Coronary artery (tissue), 2 donors: ENCODE measurements around the gene YBX2.

Experiments used
- DNase-seq: peaks from one replicate; pipeline ENCODE4 v3.0.0-alpha.2; 2017; ENCODE audit warnings: low spot score
- H3K27ac ChIP-seq, 2 donors: fragments of 200-600 bp; sonication (generic); one replicate each; pipeline ENCODE4 v1.5.1; 2016 to 2019
- H3K4me3 ChIP-seq: fragments of 200-600 bp; sonication (generic); 2 replicates; pipeline ENCODE4 v1.5.1; 2016; ENCODE audit warnings: mild to moderate bottlenecking, moderate library complexity
- TF ChIP-seq, protein P1 (sequence below): fragments of 200-600 bp; sonication (generic); IDR thresholded peaks from one replicate; pipeline ENCODE4 v1.5.1; 2019; ENCODE audit warnings: antibody characterized with exemption

YBX2 gene

DNA sequence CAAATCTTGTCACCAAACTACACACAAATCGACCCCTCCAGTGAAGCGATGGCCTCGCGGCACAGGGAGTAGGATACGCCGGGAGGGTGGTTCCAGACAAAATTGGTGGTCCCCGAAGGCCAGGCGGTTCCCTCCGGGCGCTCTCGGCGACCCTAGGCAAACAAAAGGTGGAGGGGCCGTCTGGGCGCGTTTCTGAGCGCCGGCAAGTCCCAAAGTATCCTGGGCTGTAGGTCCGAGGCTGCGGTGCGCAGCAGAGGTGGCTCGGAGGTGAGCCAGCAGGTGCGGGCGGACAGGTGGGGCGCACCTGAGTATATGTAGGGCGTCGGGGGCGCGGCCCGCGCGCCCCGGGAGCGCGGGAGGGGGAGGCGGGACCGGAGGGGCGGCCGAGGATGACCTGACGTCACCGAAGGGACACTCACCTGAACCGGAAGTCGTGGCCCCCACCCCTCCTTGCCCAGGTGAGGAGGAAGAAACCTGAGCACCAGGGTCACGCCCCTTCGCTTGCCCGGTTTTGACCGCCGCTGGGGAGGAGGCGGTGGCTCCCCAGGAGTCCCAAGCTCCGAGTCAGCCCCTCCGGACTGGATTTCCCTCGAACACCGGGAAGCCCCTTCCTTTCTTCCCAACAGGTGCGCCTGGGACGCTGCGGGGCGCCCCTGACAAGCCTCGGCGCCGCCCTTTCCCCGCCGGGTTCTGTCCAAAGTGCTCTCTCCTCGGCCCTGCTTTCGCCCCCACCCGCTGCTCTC, 32.1 kb downstream of the YBX2 start, which contains the start of gene CLDN7:
Gene CLDN7 (minus strand): TSS at position 287 of the 743 bp plus-strand sequence. CDS start 435 bp downstream, outside the sequence.
- Histone ChIP-seq H3K4me3 (peak within 1 kb of the TSS; percentile 69), H3K27ac (peak within 1 kb of the TSS in 1 of 2 donors; percentile 26)
- no peak for DNase-seq
- TF ChIP-seq, protein P1, sequence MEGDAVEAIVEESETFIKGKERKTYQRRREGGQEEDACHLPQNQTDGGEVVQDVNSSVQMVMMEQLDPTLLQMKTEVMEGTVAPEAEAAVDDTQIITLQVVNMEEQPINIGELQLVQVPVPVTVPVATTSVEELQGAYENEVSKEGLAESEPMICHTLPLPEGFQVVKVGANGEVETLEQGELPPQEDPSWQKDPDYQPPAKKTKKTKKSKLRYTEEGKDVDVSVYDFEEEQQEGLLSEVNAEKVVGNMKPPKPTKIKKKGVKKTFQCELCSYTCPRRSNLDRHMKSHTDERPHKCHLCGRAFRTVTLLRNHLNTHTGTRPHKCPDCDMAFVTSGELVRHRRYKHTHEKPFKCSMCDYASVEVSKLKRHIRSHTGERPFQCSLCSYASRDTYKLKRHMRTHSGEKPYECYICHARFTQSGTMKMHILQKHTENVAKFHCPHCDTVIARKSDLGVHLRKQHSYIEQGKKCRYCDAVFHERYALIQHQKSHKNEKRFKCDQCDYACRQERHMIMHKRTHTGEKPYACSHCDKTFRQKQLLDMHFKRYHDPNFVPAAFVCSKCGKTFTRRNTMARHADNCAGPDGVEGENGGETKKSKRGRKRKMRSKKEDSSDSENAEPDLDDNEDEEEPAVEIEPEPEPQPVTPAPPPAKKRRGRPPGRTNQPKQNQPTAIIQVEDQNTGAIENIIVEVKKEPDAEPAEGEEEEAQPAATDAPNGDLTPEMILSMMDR: no peak

DNA sequence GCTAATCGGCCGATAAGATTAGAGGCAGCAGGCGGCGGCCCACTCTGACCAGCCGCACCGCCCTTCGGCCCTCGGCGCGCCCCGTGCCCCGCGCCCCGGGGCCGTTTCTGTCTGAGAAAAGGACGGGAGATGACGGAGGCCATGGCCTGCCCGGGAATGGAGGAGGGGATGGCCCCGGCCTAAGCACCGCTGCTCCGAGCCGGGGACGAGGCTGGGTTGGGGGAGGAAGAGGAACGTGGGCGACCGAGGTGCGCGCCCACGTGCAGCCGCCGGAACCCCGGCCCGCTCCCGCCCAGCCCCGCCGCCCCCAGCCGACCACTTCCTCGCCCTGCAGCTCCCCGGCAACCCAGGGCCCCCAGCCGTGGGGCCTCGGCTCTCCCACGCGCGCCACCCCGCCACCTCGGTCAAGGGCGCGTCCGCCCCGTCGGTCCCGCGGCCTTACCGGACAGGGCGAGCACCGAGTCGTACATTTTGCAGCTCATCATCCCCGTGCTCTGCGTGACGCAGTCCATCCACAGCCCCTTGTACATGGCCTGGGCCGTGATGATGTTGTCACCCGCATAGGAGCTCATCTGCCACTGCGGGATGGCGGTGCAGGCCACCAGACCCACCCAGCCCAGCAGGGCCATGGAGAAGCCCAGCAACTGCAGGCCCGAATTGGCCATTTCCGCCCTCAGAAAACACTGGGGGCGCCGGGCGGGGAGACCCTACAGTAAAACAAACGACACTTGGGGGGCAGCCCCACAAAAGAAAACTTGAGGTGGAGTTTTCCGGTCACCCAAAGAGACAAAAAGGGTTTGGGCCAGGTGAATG, 32.9 kb downstream of the YBX2 start:
- Histone ChIP-seq H3K4me3 (peak overlapping the region; percentile 69), H3K27ac (no peak overlapping the region)
- TF ChIP-seq, protein P1: no peak
- no peak for DNase-seq

DNA sequence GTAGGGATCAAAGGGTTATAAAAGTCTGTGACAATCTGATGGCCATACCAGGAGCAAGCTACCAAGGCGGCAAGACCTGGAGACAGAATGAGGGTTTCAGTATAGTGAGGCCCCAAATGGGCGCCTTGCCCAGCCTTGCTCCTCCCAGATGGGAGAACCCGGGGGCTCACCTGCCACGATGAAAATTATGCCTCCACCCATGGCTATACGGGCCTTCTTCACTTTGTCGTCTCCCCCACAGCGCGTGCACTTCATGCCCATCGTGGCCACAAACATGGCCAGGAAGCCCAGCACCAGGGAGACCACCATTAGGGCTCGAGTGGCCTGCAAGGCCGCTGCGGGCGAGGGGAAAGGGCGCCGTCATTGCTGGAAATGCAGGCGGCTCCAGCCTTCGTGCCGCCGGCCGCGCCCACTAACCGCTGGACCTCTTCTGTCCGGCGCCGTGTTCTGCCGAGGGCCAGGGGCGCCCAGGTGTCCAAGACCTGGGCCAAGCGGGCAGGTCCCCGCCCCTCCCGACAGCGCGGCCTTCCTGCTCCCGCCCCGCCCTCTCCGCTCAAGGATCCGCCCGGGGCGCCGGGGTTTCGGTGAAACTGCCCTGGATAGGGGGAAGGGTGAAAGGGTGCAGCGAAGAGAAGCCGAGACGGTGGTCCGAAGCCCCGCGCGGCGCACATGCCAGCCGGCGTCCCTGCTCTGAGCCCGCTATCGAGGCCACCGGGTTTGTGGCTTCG, 33.6 kb downstream of the YBX2 start:
- no peak for DNase-seq

DNA sequence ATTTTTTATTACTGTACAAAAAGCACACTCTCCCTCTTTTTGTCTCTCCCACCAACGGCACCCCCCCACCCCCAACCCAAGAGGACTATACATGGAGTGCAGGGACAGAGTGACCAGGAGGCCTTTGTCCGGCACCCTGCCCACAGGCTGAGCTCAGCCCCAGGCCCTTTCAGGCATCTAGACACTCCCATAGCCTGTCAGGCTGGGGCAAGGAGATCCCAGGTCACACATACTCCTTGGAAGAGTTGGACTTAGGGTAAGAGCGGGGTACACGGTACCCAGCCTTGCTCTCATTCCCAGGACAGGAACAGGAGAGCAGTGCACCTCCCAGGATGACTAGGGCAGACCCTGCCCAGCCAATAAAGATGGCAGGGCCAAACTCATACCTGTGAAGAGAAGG, 34.3 kb downstream of the YBX2 start:
- TF ChIP-seq, protein P1: no peak
- DNase-seq: no peak
- Histone ChIP-seq H3K4me3 (no peak overlapping the region), H3K27ac (no peak overlapping the region)

More for the DNA sequence above, 33.6 kb downstream of the YBX2 start:
- Histone ChIP-seq H3K4me3 (peak overlapping the region; percentile 69), H3K27ac (no peak overlapping the region)
- TF ChIP-seq, protein P1: no peak

GRCh38 chr17:7259555-7259889, 34.9 kb downstream of the YBX2 start:
- TF ChIP-seq, protein P1: no peak
- H3K4me3 ChIP-seq: no peak overlapping the region
- DNase-seq: no peak
- no peak overlapping the region for H3K27ac ChIP-seq

DNA sequence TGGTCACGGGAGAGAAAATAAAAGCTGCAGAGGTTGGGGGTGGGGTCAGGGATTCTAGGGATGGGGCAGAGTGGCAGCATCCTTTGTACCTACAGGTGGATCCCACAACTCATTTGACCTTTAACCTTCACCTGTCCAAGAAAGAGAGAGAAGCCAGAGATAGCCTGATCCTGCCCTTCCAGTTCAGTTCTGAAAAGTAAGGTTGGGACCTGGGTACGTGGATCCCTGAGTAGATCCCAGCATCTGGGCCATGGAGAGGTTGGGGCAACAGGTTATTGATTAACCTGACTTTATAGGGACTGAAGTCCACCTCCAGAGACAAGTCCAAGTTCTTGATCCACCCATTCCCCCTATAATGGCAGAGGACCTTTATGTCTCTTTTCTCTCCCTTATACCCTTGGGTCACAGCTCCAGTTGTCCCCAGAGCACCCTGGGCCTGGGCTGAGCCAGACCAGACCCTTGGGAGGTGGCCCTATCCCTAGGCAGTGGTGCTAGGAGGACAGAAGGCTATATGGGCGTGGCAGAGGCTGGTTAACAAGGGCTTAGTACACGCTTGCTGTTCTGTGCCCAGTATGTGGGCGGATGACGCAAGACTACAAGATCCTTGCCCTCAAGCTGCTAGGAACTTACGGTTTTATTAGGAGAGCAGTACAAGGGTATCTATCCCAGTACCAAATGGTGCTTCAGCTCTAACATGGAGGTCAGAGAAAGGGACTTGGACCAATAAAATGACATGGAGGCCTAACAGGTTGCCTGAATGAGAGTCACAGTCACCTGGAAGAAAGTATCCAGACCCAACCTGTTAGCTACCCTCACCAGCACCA, 35.5 kb downstream of the YBX2 start:
- no peak overlapping the region for H3K4me3 ChIP-seq
- no peak for DNase-seq
- TF ChIP-seq, protein P1: no peak
- H3K27ac ChIP-seq: no peak overlapping the region
